Neural progenitor cell (in vitro differentiated cells): ENCODE data around the gene GGT7. TPM values are rescaled to one million over a fixed set of nuclear protein-coding genes. Genes with fewer than 3 reads are reported as not detected.

Experiments
- DNase-seq: peaks from one replicate; pipeline ENCODE4 v3.0.0-alpha.2; 2016; ENCODE audit warnings: low spot score
- H2AFZ ChIP-seq: fragments of 200-600 bp; sonication (generic); replicated peaks from 2 replicates; pipeline ENCODE4 v1.6.1; 2016; ENCODE audit warnings: antibody characterized with exemption
- H3F3A ChIP-seq: fragments of 200-600 bp; sonication (generic); 2 replicates; pipeline ENCODE4 v1.6.1; 2016; ENCODE audit warnings: antibody characterized with exemption, low read depth
- H3K27ac ChIP-seq: fragments of 200-600 bp; sonication (generic); 2 replicates; pipeline ENCODE4 v1.5.1; 2016; ENCODE audit warnings: mild to moderate bottlenecking
- H3K27me3 ChIP-seq: fragments of 200-600 bp; sonication (generic); 2 replicates; pipeline ENCODE4 v1.6.1; 2016; ENCODE audit warnings: mild to moderate bottlenecking, moderate library complexity
- H3K36me3 ChIP-seq: fragments of 200-600 bp; sonication (generic); 2 replicates; pipeline ENCODE4 v1.5.1; 2016
- H3K4me1 ChIP-seq: fragments of 200-600 bp; sonication (generic); 2 replicates; pipeline ENCODE4 v1.6.1; 2016; ENCODE audit warnings: mixed run types
- H3K4me2 ChIP-seq: fragments of 200-600 bp; sonication (generic); 2 replicates; pipeline ENCODE4 v1.6.1; 2016
- H3K4me3 ChIP-seq: fragments of 200-600 bp; sonication (generic); 2 replicates; pipeline ENCODE4 v1.5.1; 2016
- H3K79me2 ChIP-seq: fragments of 200-600 bp; sonication (generic); 2 replicates; pipeline ENCODE4 v1.6.1; 2016; ENCODE audit warnings: low read depth
- H3K9ac ChIP-seq: fragments of 200-600 bp; sonication (generic); 2 replicates; pipeline ENCODE4 v1.6.1; 2016
- H3K9me3 ChIP-seq: fragments of 200-600 bp; sonication (generic); 2 replicates; pipeline ENCODE4 v1.5.1; 2016; ENCODE audit warnings: low read depth
- H4K20me1 ChIP-seq: fragments of 200-600 bp; sonication (generic); 2 replicates; pipeline ENCODE4 v1.6.1; 2016; ENCODE audit warnings: low read depth
- H3K27ac Mint-ChIP-seq: 3 replicates; pipeline ENCODE4 v1.8.0; 2021; ENCODE audit warnings: mixed read lengths
- H3K27me3 Mint-ChIP-seq: 2 replicates; pipeline ENCODE4 v1.8.0; 2022; ENCODE audit warnings: low read depth, mild to moderate bottlenecking, inconsistent platforms, moderate library complexity, mixed read lengths; ENCODE audit not compliant: insufficient read depth
- H3K36me3 Mint-ChIP-seq: 3 replicates; pipeline ENCODE4 v1.8.0; 2021; ENCODE audit warnings: mixed read lengths
- H3K4me1 Mint-ChIP-seq: 3 replicates; pipeline ENCODE4 v1.8.0; 2021; ENCODE audit warnings: mixed read lengths
- H3K4me3 Mint-ChIP-seq: 3 replicates; pipeline ENCODE4 v1.8.0; 2021; ENCODE audit warnings: mild to moderate bottlenecking, moderate library complexity, mixed read lengths
- H3K9me3 Mint-ChIP-seq: 3 replicates; pipeline ENCODE4 v1.8.0; 2020; ENCODE audit warnings: mixed read lengths
- CTCF ChIP-seq: fragments of 200-600 bp; sonication (generic); IDR thresholded peaks from 2 replicates; pipeline ENCODE4 v1.5.1; 2017; ENCODE audit warnings: antibody characterized with exemption, mild to moderate bottlenecking
- EZH2 ChIP-seq: fragments of 200-600 bp; sonication (generic); IDR thresholded peaks from 2 replicates; pipeline ENCODE4 v1.6.1; 2017; ENCODE audit warnings: antibody characterized with exemption, mild to moderate bottlenecking, moderate library complexity
- EZH2phosphoT487 ChIP-seq: fragments of 200-600 bp; sonication (generic); IDR thresholded peaks from 2 replicates; pipeline ENCODE4 v1.6.1; 2017; ENCODE audit warnings: antibody characterized with exemption
- total RNA-seq: library from RNA; depleted of rRNA; stranded (reverse); fragments of >200 nt; gene quantifications from 2 replicates; pipeline ENCODE4 v1.2.3, GENCODE V29; 2015; ENCODE audit warnings: low replicate concordance

Gene GGT7
- total RNA-seq, 1 donor from 2014 or later, result 9.1 TPM

- no peak overlapping the region for H3K27ac Mint-ChIP-seq
- no peak for DNase-seq
- no peaks in the 10 kb centered on the region for H3K27me3 ChIP-seq
- H3K9me3 Mint-ChIP-seq, result no peaks in the 10 kb centered on the region
- no peaks in the 10 kb centered on the region for H4K20me1 ChIP-seq
- no peaks in the 10 kb centered on the region for H3K9me3 ChIP-seq
- TF ChIP-seq EZH2 (no peak), EZH2phosphoT487 (no peak), CTCF (no peak)
- peaks cover 14% of the 10 kb centered on the region for H3K36me3 Mint-ChIP-seq
- H3K27ac ChIP-seq, result no peak overlapping the region
- no peaks in the 10 kb centered on the region for H3K4me1 ChIP-seq
- no peak overlapping the region for H3K4me3 ChIP-seq
- H3K4me3 Mint-ChIP-seq, result no peak overlapping the region
- H3F3A ChIP-seq, result no peaks in the 10 kb centered on the region
- no peak overlapping the region for H3K9ac ChIP-seq
- H3K27me3 Mint-ChIP-seq, result no peaks in the 10 kb centered on the region
- H2AFZ ChIP-seq, result no peak overlapping the region
- no peaks in the 10 kb centered on the region for H3K4me1 Mint-ChIP-seq
- no peaks in the 10 kb centered on the region for H3K36me3 ChIP-seq
- H3K79me2 ChIP-seq, result no peaks in the 10 kb centered on the region
- H3K4me2 ChIP-seq, result no peak overlapping the region
These were observed 23.5 kb upstream of the GGT7 start for GRCh38 chr20:34896086-34896621.

DNA sequence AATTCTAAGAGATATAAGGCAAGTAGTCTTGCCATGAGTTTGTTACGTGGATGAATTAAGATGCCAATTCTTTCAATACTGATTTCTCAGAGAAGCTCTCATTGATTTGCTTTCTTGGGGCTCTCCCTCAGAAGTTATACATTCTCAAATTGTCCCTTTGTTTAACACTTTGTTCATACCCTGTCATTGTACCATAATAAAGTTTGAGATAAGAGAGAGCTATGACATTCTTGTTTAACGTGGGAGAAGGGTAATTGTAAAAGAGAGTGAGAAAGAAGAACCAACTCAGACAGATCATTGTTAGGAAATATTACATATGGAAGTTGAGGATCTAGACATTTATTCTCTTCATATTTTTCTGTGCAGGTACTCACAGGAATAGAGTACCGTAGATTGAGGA lies 22.8 kb upstream of the GGT7 start:
- H3K9ac ChIP-seq, result no peak overlapping the region
- Mint-ChIP-seq H3K4me3 (no peak overlapping the region), H3K4me1 (no peaks in the 10 kb centered on the region), H3K27ac (no peak overlapping the region), H3K27me3 (no peaks in the 10 kb centered on the region), H3K9me3 (no peaks in the 10 kb centered on the region), H3K36me3 (peaks cover 11% of the 10 kb centered on the region)
- H3K79me2 ChIP-seq, result no peaks in the 10 kb centered on the region
- no peak overlapping the region for H3K4me3 ChIP-seq
- no peaks in the 10 kb centered on the region for H3F3A ChIP-seq
- H3K4me1 ChIP-seq, result no peaks in the 10 kb centered on the region
- H3K27me3 ChIP-seq, result no peaks in the 10 kb centered on the region
- H3K9me3 ChIP-seq, result no peaks in the 10 kb centered on the region
- H4K20me1 ChIP-seq, result no peaks in the 10 kb centered on the region
- H3K36me3 ChIP-seq, result no peaks in the 10 kb centered on the region
- no peak overlapping the region for H3K4me2 ChIP-seq
- TF ChIP-seq EZH2, result no peak
- TF ChIP-seq CTCF, result no peak
- TF ChIP-seq EZH2phosphoT487, result no peak
- DNase-seq, result no peak
- no peak overlapping the region for H3K27ac ChIP-seq
- H2AFZ ChIP-seq, result no peak overlapping the region

- no peak overlapping the region for H3K4me3 Mint-ChIP-seq
These were observed 22.1 kb upstream of the GGT7 start for GRCh38 chr20:34894723-34895122.

More at GRCh38 chr20:34894723-34895122, 22.1 kb upstream of the GGT7 start:
- no peaks in the 10 kb centered on the region for H3K4me1 Mint-ChIP-seq
- Histone ChIP-seq H3K27me3 (no peaks in the 10 kb centered on the region), H3K36me3 (no peaks in the 10 kb centered on the region), H3K4me1 (no peaks in the 10 kb centered on the region), H2AFZ (no peak overlapping the region), H3F3A (no peaks in the 10 kb centered on the region), H3K4me3 (no peak overlapping the region), H4K20me1 (no peaks in the 10 kb centered on the region), H3K79me2 (no peaks in the 10 kb centered on the region), H3K9me3 (no peaks in the 10 kb centered on the region), H3K27ac (no peak overlapping the region), H3K4me2 (no peak overlapping the region), H3K9ac (no peak overlapping the region)
- DNase-seq, result no peak
- no peak for TF ChIP-seq EZH2phosphoT487
- no peak for TF ChIP-seq CTCF
- no peak for TF ChIP-seq EZH2
- H3K9me3 Mint-ChIP-seq, result no peaks in the 10 kb centered on the region
- no peak overlapping the region for H3K27ac Mint-ChIP-seq
- peaks cover 10% of the 10 kb centered on the region for H3K36me3 Mint-ChIP-seq
- no peaks in the 10 kb centered on the region for H3K27me3 Mint-ChIP-seq
